ENCODE results near the gene OXNAD1.

- no peak for TF ChIP-seq ATF3 (IDR thresholded peaks at IDR 0.05)
- no peak for TF ChIP-seq FOSL1 (IDR thresholded peaks at IDR 0.05; ENCODE audit: low read depth)
- no peak for TF ChIP-seq POLR2A (IDR thresholded peaks at IDR 0.05; ENCODE audit: borderline replicate concordance, extremely low read depth, insufficient read depth, insufficient read length)
These were observed 37.4 kb upstream of the OXNAD1 start for GRCh38 chr3:16227566-16227965.

All from HCT116 (cell line).